Endothelial cell of umbilical vein (primary cell): Measurements from ENCODE around the gene MINAR1. TPM values are rescaled to one million over a fixed set of nuclear protein-coding genes. Genes with fewer than 3 reads are reported as not detected.

Experiments
- BruUV-seq: library from RNA; stranded (reverse); fragments of 400-500 nt; replicated peaks from 2 replicates; lab custom pipeline; 2021; lab: Mats Ljungman, UMichigan
- CTCF ChIA-PET: fragments of 300-600, 350-600 bp; sonication (Branson Sonifier 250); formaldehyde crosslinking; loops from one replicate; lab custom pipeline; 2021; ENCODE audit warnings: antibody characterized with exemption, inconsistent platforms; lab: Charles Lee
- POLR2A ChIA-PET: fragments of 300-600, 350-600 bp; sonication (Branson Sonifier 250); formaldehyde crosslinking; loops from one replicate; lab custom pipeline; 2021; ENCODE audit warnings: antibody characterized with exemption, inconsistent platforms; lab: Charles Lee
- DNase-seq: peaks from one replicate; pipeline ENCODE4 v3.0.0-alpha.2; 2011; ENCODE audit warnings: low read depth, low spot score
- FAIRE-seq: peaks from 2 replicates; lab custom pipeline; 2011; peaks lifted over from hg19 to GRCh38; lab: Jason Lieb, UNC
- H2AFZ ChIP-seq: 2 replicates; pipeline ENCODE4 v1.6.0; 2012; ENCODE audit warnings: low read depth, low read length, control low read depth, inconsistent platforms
- H3K27ac ChIP-seq: 2 replicates; pipeline ENCODE4 v1.5.1; 2011; ENCODE audit warnings: low read depth, mild to moderate bottlenecking, control low read depth, low read length, moderate library complexity; ENCODE audit not compliant: insufficient read depth
- H3K27me3 ChIP-seq, 2 experiments: 2 replicates each; pipeline versions ENCODE4 v1.6.0 to v1.6.1; 2011; ENCODE audit warnings: low read length in 2 of 2, mixed read lengths in 1 of 2; ENCODE audit not compliant: control insufficient read depth in 2 of 2, insufficient read depth in 2 of 2
- H3K36me3 ChIP-seq, 2 experiments: 2 replicates in 1 of 2; 3 replicates in 1 of 2; pipeline ENCODE4 v1.5.1; 2011; ENCODE audit warnings: low read length in 2 of 2, mild to moderate bottlenecking in 1 of 2, moderate library complexity in 1 of 2; ENCODE audit not compliant: control insufficient read depth in 2 of 2, insufficient read depth in 2 of 2; ENCODE audit errors: extremely low read depth in 1 of 2
- H3K4me1 ChIP-seq: 3 replicates; pipeline ENCODE4 v1.5.1; 2011; ENCODE audit warnings: mild to moderate bottlenecking, low read length; ENCODE audit not compliant: control insufficient read depth, insufficient read depth; ENCODE audit errors: extremely low read depth
- H3K4me2 ChIP-seq: 2 replicates; pipeline ENCODE4 v1.6.1; 2011; ENCODE audit warnings: low read length, control low read depth, mixed read lengths; ENCODE audit not compliant: insufficient read depth
- H3K4me3 ChIP-seq, 3 experiments: fragments of 200-600 bp in 1 of 3; sonication (generic), shearing (Covaris generic) in 1 of 3; replicated peaks in 1 of 3; 2 replicates each; pipeline ENCODE4 v1.5.1; 2011 to 2016; ENCODE audit warnings: control low read depth in 3 of 3, low read length in 3 of 3, mild to moderate bottlenecking in 2 of 3, inconsistent platforms in 1 of 3, low read depth in 1 of 3, moderate library complexity in 1 of 3; ENCODE audit not compliant: insufficient read depth in 1 of 3
- H3K79me2 ChIP-seq: 2 replicates; pipeline ENCODE4 v1.6.0; 2012; ENCODE audit warnings: low read length, inconsistent platforms; ENCODE audit not compliant: control insufficient read depth, insufficient read depth
- H3K9ac ChIP-seq: replicated peaks from 2 replicates; pipeline ENCODE3; 2011; ENCODE audit warnings: low read length, control low read depth; ENCODE audit not compliant: insufficient read depth; ENCODE audit errors: extremely low read depth
- H3K9me1 ChIP-seq: replicated peaks from 3 replicates; pipeline ENCODE4 v1.6.0; 2011; ENCODE audit warnings: mild to moderate bottlenecking, low read length; ENCODE audit not compliant: control insufficient read depth, insufficient read depth; ENCODE audit errors: extremely low read depth
- H3K9me3 ChIP-seq: replicated peaks from 2 replicates; pipeline ENCODE4 v1.5.1; 2012; ENCODE audit warnings: low read length, inconsistent platforms; ENCODE audit not compliant: control insufficient read depth, insufficient read depth
- H4K20me1 ChIP-seq: replicated peaks from 2 replicates; pipeline ENCODE3; 2011; ENCODE audit warnings: mild to moderate bottlenecking, low read length; ENCODE audit not compliant: control insufficient read depth, insufficient read depth; ENCODE audit errors: extremely low read depth
- CTCF ChIP-seq, 2 donors: IDR thresholded peaks; 1 replicate in 1 of 2; 2 replicates in 1 of 2; pipeline ENCODE4 v1.5.1; 2011; ENCODE audit warnings: low read length in 2 of 2, mild to moderate bottlenecking in 2 of 2, moderate library complexity in 2 of 2, control low read depth in 1 of 2, inconsistent platforms in 1 of 2, low read depth in 1 of 2; ENCODE audit not compliant: insufficient read depth in 1 of 2; ENCODE audit errors: extremely low read depth in 1 of 2
- EZH2 ChIP-seq: IDR thresholded peaks from 2 replicates; pipeline ENCODE4 v1.6.1; 2012; ENCODE audit warnings: borderline replicate concordance, low read depth, mild to moderate bottlenecking, moderate library complexity, low read length, inconsistent platforms; ENCODE audit not compliant: severe bottlenecking
- FOS ChIP-seq: IDR thresholded peaks from 2 replicates; pipeline ENCODE4 v1.6.1; 2011; ENCODE audit warnings: mild to moderate bottlenecking, low read length, moderate library complexity, borderline replicate concordance; ENCODE audit not compliant: insufficient read depth
- GATA2 ChIP-seq: IDR thresholded peaks from 2 replicates; pipeline ENCODE4 v1.7.0; 2011; ENCODE audit warnings: low read depth, mild to moderate bottlenecking, moderate library complexity, mixed read lengths, low read length; ENCODE audit not compliant: insufficient read length, insufficient read depth
- JUN ChIP-seq: IDR thresholded peaks from 2 replicates; pipeline ENCODE4 v1.6.1; 2011; ENCODE audit warnings: borderline replicate concordance, low read depth; ENCODE audit not compliant: insufficient read length, insufficient read depth
- MAX ChIP-seq: IDR thresholded peaks from 2 replicates; pipeline ENCODE4 v1.6.1; 2011; ENCODE audit not compliant: insufficient read depth, insufficient read length
- MYC ChIP-seq: IDR thresholded peaks from one replicate; pipeline ENCODE4 v1.6.1; 2011; ENCODE audit warnings: mild to moderate bottlenecking, low read depth, low read length
- POLR2A ChIP-seq: IDR thresholded peaks from 2 replicates; pipeline ENCODE4 v1.6.1; 2012; ENCODE audit warnings: low read depth, mild to moderate bottlenecking, control low read depth, low read length
- POLR2AphosphoS5 ChIP-seq: IDR thresholded peaks from 2 replicates; pipeline ENCODE4 v1.6.1; 2012; ENCODE audit warnings: low read depth, mild to moderate bottlenecking, control low read depth, low read length, moderate library complexity; ENCODE audit not compliant: insufficient read depth
- dilution Hi-C: fragments of 300-500 bp; cut with MboI; formaldehyde crosslinking; loops from one replicate; pipeline ENCODE4 v1.15.0; 2019; ENCODE audit warnings: low sequenced_read_pairs; ENCODE audit not compliant: extremely low pct_ligation_motif_present
- intact Hi-C: fragments of 100-400 bp; cut with micrococcal nuclease; formaldehyde crosslinking; loops from one replicate; pipeline ENCODE4 v1.10.0; 2022
- polyA plus RNA-seq, 4 experiments: library from polyadenylated mRNA; depleted of rRNA in 3 of 4; stranded (reverse) in 3 of 4; unstranded in 1 of 4; fragments of >200 nt; gene quantifications; 2 replicates each; pipeline versions ENCODE4 v1.2.1 to v1.2.3, GENCODE V29; 2011 to 2012; ENCODE audit warnings: missing spikeins in 1 of 4
- total RNA-seq: library from RNA; stranded (reverse); gene quantifications from 2 replicates; pipeline ENCODE4 v1.2.3, GENCODE V29; 2021

MINAR1 gene
- total and polyA plus RNA-seq, 2 donors (not counting 3 experiments of a cell fraction or from before 2014, with no cell fraction given) = 0.33 to 0.93 TPM

GRCh38 chr15:79463043-79463780 lies 31.1 kb downstream of the MINAR1 start:
- Histone ChIP-seq H3K4me1 (no peaks in the 10 kb centered on the region), H3K27ac (no peak overlapping the region), H3K9me1 (no peaks in the 10 kb centered on the region), H3K36me3 (no peaks in the 10 kb centered on the region), H3K4me3 (no peak overlapping the region), H3K9me3 (no peaks in the 10 kb centered on the region), H3K27me3 (no peaks in the 10 kb centered on the region), H3K79me2 (no peaks in the 10 kb centered on the region), H3K4me2 (no peak overlapping the region), H3K9ac (no peak overlapping the region), H2AFZ (no peak overlapping the region), H4K20me1 (no peaks in the 10 kb centered on the region)
- ChIA-PET POLR2A (no interaction called here), CTCF (no interaction called here)
- no peak for DNase-seq
- no peak for FAIRE-seq
- no TSS peak for BruUV-seq
- dilution Hi-C loops = no loop called here
- intact Hi-C loops = no loop called here
- TF ChIP-seq EZH2 = no peak

GRCh38 chr15:79463781-79464270 lies 31.7 kb downstream of the MINAR1 start:
- Histone ChIP-seq H3K4me3 (no peak overlapping the region), H3K36me3 (no peaks in the 10 kb centered on the region), H3K9ac (no peak overlapping the region), H3K4me1 (no peaks in the 10 kb centered on the region), H3K9me1 (no peaks in the 10 kb centered on the region), H3K4me2 (no peak overlapping the region), H3K9me3 (no peaks in the 10 kb centered on the region), H3K79me2 (no peaks in the 10 kb centered on the region), H3K27ac (no peak overlapping the region), H4K20me1 (no peaks in the 10 kb centered on the region), H2AFZ (no peak overlapping the region), H3K27me3 (no peaks in the 10 kb centered on the region)
- BruUV-seq = no TSS peak
- no peak for FAIRE-seq
- intact Hi-C loops = no loop called here
- TF ChIP-seq EZH2 (no peak), MYC (no peak), POLR2A (no peak), MAX (no peak), POLR2AphosphoS5 (no peak), JUN (no peak), FOS (no peak), CTCF (IDR thresholded peaks at IDR 0.05; ENCODE audit: extremely low read depth in 1 of 2, insufficient read depth in 1 of 2, low read depth in 1 of 2, low read length in 2 of 2) (no peak), GATA2 (no peak)
- ChIA-PET POLR2A (no interaction called here), CTCF (no interaction called here)
- DNase-seq = no peak
- dilution Hi-C loops = no loop called here
